Activated T-cell treated with anti-CD3 and anti-CD28 coated beads for 48 hours (primary cell): ENCODE data around the gene TIMM13.
"Not testable (repeated sequence)": the region's sequence is repeated elsewhere in the genome, so short reads cannot be mapped to it uniquely, and the experiment has no call there.

ENCODE experiments used
- DNase-seq: peaks from one replicate; pipeline ENCODE4 v3.0.0-alpha.2; 2020; ENCODE audit warnings: low read depth

Gene TIMM13

GRCh38 chr19:2415281-2415972 lies 12.0 kb downstream of the TIMM13 start:
- DNase-seq, result no peak

GRCh38 chr19:2413629-2414028 lies 13.8 kb downstream of the TIMM13 start:
- DNase-seq, result no peak

- DNase-seq, result no peak
Observed at GRCh38 chr19:2413159-2413558, 14.2 kb downstream of the TIMM13 start.

GRCh38 chr19:2412449-2412848 lies 14.9 kb downstream of the TIMM13 start:
- DNase-seq, result no peak

GRCh38 chr19:2411709-2412108 lies 15.7 kb downstream of the TIMM13 start:
- DNase-seq, result no peak

- no peak for DNase-seq
Observed at GRCh38 chr19:2410023-2410422, 17.4 kb downstream of the TIMM13 start.

GRCh38 chr19:2409352-2409912 lies 18.0 kb downstream of the TIMM13 start:
- DNase-seq, result no peak

GRCh38 chr19:2408247-2408646 lies 19.1 kb downstream of the TIMM13 start:
- no peak for DNase-seq

- DNase-seq, result no peak
Observed at GRCh38 chr19:2399582-2399981, 27.8 kb downstream of the TIMM13 start.

GRCh38 chr19:2398735-2399305 lies 28.6 kb downstream of the TIMM13 start:
- DNase-seq, result no peak

- not testable (repeated sequence) for DNase-seq
Observed at GRCh38 chr19:2397173-2397572, 30.2 kb downstream of the TIMM13 start.

GRCh38 chr19:2395293-2395829 lies 32.0 kb downstream of the TIMM13 start:
- not testable (repeated sequence) for DNase-seq

- no peak for DNase-seq
Observed at GRCh38 chr19:2394442-2395292, 32.7 kb downstream of the TIMM13 start.

GRCh38 chr19:2394054-2394441 lies 33.3 kb downstream of the TIMM13 start:
- no peak for DNase-seq

GRCh38 chr19:2392899-2393298 lies 34.5 kb downstream of the TIMM13 start:
- DNase-seq, result not testable (repeated sequence)

GRCh38 chr19:2392366-2392765 lies 35.0 kb downstream of the TIMM13 start:
- DNase-seq, result no peak

- no peak for DNase-seq
Observed at GRCh38 chr19:2391118-2391725, 36.2 kb downstream of the TIMM13 start.

GRCh38 chr19:2389594-2389993 lies 37.8 kb downstream of the TIMM13 start:
- DNase-seq, result no peak

- no peak for DNase-seq
Observed at GRCh38 chr19:2387367-2388288, 39.8 kb downstream of the TIMM13 start.

GRCh38 chr19:2385053-2385721 lies 42.2 kb downstream of the TIMM13 start:
- no peak for DNase-seq
